MCF 10A (cell line): ENCODE data around the gene PDCD1. TPM values are rescaled to one million over a fixed set of nuclear protein-coding genes. Genes with fewer than 3 reads are reported as not detected.

Source experiments
- BruUV-seq: library from RNA; stranded (reverse); fragments of 400-500 nt; replicated peaks from 2 replicates; lab custom pipeline; 2021; lab: Mats Ljungman, UMichigan
- CTCF ChIA-PET: fragments of 300-600 bp; sonication (Branson Sonifier 250); formaldehyde crosslinking; extraction: SDS; loops from one replicate; lab custom pipeline; 2021; ENCODE audit warnings: antibody characterized with exemption, inconsistent platforms; lab: Yijun Ruan, JAX
- POLR2A ChIA-PET: fragments of 300-600, 350-650 bp; sonication (Branson Sonifier 250); formaldehyde crosslinking; extraction: SDS; loops from one replicate; lab custom pipeline; 2020; ENCODE audit warnings: antibody characterized with exemption, inconsistent platforms; lab: Yijun Ruan, JAX
- DNase-seq: peaks from one replicate; pipeline ENCODE4 v3.0.0-alpha.2; 2018; ENCODE audit not compliant: unreplicated experiment
- H3K27ac Mint-ChIP-seq: one replicate; pipeline ENCODE4 v1.8.0; 2022; ENCODE audit warnings: mild to moderate bottlenecking, low read depth, mixed read lengths; ENCODE audit not compliant: unreplicated experiment
- H3K27me3 Mint-ChIP-seq: one replicate; pipeline ENCODE4 v1.8.0; 2022; ENCODE audit warnings: mixed read lengths; ENCODE audit not compliant: insufficient read depth, unreplicated experiment
- H3K36me3 Mint-ChIP-seq: one replicate; pipeline ENCODE4 v1.8.0; 2022; ENCODE audit warnings: mild to moderate bottlenecking, moderate library complexity, mixed read lengths; ENCODE audit not compliant: insufficient read depth, unreplicated experiment
- H3K4me1 Mint-ChIP-seq: one replicate; pipeline ENCODE4 v1.8.0; 2022; ENCODE audit warnings: mixed read lengths; ENCODE audit not compliant: insufficient read depth, unreplicated experiment
- H3K4me3 Mint-ChIP-seq: one replicate; pipeline ENCODE4 v1.8.0; 2022; ENCODE audit warnings: mild to moderate bottlenecking, moderate library complexity, mixed read lengths; ENCODE audit not compliant: unreplicated experiment
- H3K9me3 Mint-ChIP-seq: one replicate; pipeline ENCODE4 v1.8.0; 2022; ENCODE audit warnings: mixed read lengths; ENCODE audit not compliant: unreplicated experiment
- intact Hi-C: fragments of 100-400 bp; cut with micrococcal nuclease; formaldehyde crosslinking; loops from 2 replicates; pipeline ENCODE4 v1.14.1; 2022
- total RNA-seq: library from RNA; stranded (reverse); gene quantifications from 2 replicates; pipeline ENCODE4 v1.2.3, GENCODE V29; 2022
- TF ChIP-seq, protein P1 (sequence below): fragments of 200-600 bp; IDR thresholded peaks from one replicate; pipeline ENCODE4 v1.8.0; 2022; ENCODE audit warnings: antibody characterized with exemption, mild to moderate bottlenecking; ENCODE audit not compliant: unreplicated experiment

PDCD1 gene
- total RNA-seq, 1 experiment from 2014 or later = not detected

DNA sequence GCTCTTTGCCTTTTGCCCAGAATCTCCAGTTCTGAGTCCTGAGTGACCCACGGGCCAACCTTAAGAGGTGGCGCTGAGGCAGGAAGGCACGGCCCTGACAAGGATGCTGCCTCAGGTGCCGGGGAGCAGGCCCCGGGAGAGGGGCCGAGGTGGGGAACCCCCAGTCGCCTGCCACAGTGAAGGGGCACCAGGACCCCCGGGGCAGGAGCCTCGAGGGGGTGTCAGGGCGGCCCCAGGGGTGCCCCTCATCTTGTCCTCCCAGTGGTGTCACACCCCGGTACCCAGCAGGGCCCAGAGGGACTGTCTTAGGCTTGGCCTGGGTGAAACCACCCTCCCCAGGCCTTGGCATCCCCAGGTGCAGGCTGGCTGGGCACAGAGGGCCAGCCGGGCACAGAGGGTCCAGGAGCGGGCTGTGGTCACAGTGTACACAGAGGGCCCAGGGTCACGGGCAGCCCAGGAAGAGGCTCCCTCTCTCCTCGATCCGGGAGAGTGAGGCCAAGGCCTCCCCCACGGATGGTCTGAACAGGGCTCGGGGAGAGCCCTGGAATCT is 1.0 kb downstream of the PDCD1 start:
- TF ChIP-seq, protein P1, sequence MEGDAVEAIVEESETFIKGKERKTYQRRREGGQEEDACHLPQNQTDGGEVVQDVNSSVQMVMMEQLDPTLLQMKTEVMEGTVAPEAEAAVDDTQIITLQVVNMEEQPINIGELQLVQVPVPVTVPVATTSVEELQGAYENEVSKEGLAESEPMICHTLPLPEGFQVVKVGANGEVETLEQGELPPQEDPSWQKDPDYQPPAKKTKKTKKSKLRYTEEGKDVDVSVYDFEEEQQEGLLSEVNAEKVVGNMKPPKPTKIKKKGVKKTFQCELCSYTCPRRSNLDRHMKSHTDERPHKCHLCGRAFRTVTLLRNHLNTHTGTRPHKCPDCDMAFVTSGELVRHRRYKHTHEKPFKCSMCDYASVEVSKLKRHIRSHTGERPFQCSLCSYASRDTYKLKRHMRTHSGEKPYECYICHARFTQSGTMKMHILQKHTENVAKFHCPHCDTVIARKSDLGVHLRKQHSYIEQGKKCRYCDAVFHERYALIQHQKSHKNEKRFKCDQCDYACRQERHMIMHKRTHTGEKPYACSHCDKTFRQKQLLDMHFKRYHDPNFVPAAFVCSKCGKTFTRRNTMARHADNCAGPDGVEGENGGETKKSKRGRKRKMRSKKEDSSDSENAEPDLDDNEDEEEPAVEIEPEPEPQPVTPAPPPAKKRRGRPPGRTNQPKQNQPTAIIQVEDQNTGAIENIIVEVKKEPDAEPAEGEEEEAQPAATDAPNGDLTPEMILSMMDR = no peak
- Mint-ChIP-seq H3K36me3 (no peaks in the 10 kb centered on the region), H3K27me3 (peaks cover 18% of the 10 kb centered on the region), H3K27ac (no peak overlapping the region), H3K4me3 (no peak overlapping the region), H3K4me1 (no peaks in the 10 kb centered on the region), H3K9me3 (no peaks in the 10 kb centered on the region)
- DNase-seq = no peak
- no TSS peak for BruUV-seq
- intact Hi-C loops = no loop called here
- ChIA-PET POLR2A (no interaction called here), CTCF (interaction anchor here (0.7 kb wide), 1 partner anchor 33 kb away, joined by 3 read pairs; no protein-coding TSS in a partner anchor)

DNA sequence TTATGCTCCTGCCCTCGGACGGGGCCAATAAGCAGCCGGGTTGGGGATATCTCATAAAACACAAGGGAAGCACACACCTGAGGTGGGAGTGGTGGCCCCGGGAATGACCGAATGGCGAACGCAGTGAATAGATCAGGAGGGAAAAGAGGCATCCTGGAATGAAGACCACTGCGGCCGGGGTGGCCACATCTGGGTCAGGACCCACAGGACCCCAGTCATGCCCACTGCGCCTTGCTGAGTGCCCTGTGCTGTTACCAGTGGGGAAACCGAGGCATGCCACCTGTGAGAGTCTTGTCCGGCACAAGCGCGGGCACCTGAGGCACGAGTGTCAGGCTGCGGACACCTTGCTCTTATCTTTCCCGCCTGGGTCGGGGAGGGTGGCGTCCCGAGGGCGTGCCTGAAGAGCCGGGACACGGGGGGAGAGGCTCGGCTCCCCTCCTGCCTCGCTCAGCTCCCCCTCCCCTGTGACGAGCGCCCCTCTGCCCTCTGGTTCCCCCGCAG is 1.6 kb downstream of the PDCD1 start:
- no peaks in the 10 kb centered on the region for H3K4me1 Mint-ChIP-seq
- TF ChIP-seq, protein P1 = no peak
- CTCF ChIA-PET = interaction anchor here (0.7 kb wide), 1 partner anchor 34 kb away, joined by 3 read pairs; no protein-coding TSS in a partner anchor
- BruUV-seq = no TSS peak
- POLR2A ChIA-PET = no interaction called here
- intact Hi-C loops = no loop called here
- H3K27ac Mint-ChIP-seq = no peak overlapping the region
- no peak overlapping the region for H3K4me3 Mint-ChIP-seq
- peaks cover 14% of the 10 kb centered on the region for H3K27me3 Mint-ChIP-seq
- H3K9me3 Mint-ChIP-seq = no peaks in the 10 kb centered on the region
- H3K36me3 Mint-ChIP-seq = no peaks in the 10 kb centered on the region
- DNase-seq = no peak

DNA sequence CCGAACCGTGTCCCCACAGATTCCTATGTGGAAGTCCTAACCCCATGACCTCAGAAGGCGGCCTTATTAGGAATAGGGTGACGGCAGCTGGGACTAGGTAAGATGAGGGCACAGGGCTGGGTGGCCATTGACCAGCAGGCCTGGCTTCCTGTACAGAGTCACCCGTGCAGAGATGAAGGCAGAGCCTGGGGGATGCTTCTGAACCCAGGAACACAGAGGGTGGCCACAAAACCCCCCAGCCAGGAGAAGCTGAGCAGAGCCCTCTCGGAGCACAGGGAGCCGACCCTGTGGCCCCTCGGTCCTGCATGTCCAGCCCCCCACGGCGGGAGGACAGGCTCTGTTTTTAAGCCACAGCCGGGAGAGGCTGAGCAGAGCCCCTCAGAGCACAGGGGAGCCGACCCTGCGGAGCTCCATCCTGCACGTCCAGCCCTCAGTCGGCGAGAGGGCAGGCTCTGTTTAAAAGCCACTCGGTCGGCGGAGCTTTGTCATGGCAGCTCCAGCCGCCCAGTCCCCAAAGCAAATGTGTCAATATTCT is 2.7 kb downstream of the PDCD1 start:
- ChIA-PET POLR2A (interaction anchor here (0.7 kb wide), 1 partner anchor 112 kb away, joined by 3 read pairs; no protein-coding TSS in a partner anchor), CTCF (no interaction called here)
- H3K9me3 Mint-ChIP-seq = no peaks in the 10 kb centered on the region
- no peak for DNase-seq
- no peaks in the 10 kb centered on the region for H3K36me3 Mint-ChIP-seq
- H3K4me3 Mint-ChIP-seq = no peak overlapping the region
- H3K27me3 Mint-ChIP-seq = peaks cover 3% of the 10 kb centered on the region
- TF ChIP-seq, protein P1 = no peak
- intact Hi-C loops = no loop called here
- H3K4me1 Mint-ChIP-seq = no peaks in the 10 kb centered on the region
- no TSS peak for BruUV-seq
- H3K27ac Mint-ChIP-seq = no peak overlapping the region

DNA sequence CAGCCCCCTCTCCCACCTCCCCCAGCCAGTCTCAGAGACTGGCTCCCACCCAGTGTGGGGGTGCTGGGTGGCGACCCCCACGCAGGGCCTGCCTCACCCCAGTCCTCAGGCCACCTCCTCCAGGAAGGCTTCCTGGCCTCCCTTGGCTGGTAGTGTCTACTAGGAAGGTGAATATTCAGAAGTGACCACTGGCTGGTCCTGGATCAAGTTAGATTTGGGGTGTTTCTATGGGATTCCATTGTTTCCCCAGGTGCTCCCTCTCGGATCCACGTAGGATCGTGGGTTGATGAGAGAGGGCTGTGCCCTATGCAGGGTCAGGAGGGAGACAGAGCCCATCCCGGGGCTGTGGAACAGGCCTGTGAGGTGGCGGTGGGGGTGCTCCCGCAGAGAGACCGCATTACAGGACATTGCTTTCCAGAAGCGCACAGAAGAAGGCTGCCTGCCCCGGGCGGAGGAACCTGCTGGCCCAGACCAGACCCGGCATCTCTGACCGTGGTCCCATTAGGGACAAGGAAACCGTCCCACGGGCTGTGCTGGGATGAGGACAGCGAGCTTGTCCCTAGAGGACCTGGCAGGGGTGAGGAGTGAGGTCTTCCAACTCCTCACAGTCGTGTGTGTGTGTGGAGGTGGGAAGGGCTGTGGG is 3.3 kb downstream of the PDCD1 start:
- no TSS peak for BruUV-seq
- Mint-ChIP-seq H3K27me3 (no peaks in the 10 kb centered on the region), H3K4me3 (no peak overlapping the region), H3K36me3 (no peaks in the 10 kb centered on the region), H3K9me3 (no peaks in the 10 kb centered on the region), H3K27ac (no peak overlapping the region), H3K4me1 (no peaks in the 10 kb centered on the region)
- TF ChIP-seq, protein P1 = no peak
- DNase-seq = no peak
- intact Hi-C loops = no loop called here
- ChIA-PET POLR2A (no interaction called here), CTCF (interaction anchor here (0.7 kb wide), 1 partner anchor 1078 kb away, joined by 4 read pairs; no protein-coding TSS in a partner anchor)
